HEK293T (cell line): Measurements from ENCODE around the gene TLE3.

ENCODE experiments used
- CTBP1 ChIP-seq: fragments of 450-650 bp; IDR thresholded peaks from 2 replicates; pipeline ENCODE4 v1.6.1; 2016; ENCODE audit warnings: borderline replicate concordance
- ELF4 ChIP-seq: fragments of 450-650 bp; IDR thresholded peaks from 2 replicates; pipeline ENCODE4 v1.6.1; 2017; ENCODE audit warnings: antibody characterized with exemption
- FOXA1 ChIP-seq: fragments of 450-650 bp; IDR thresholded peaks from 2 replicates; pipeline ENCODE4 v1.6.1; 2016; ENCODE audit warnings: mild to moderate bottlenecking
- FOXK2 ChIP-seq: fragments of 450-650 bp; IDR thresholded peaks from 2 replicates; pipeline ENCODE4 v1.6.1; 2016; ENCODE audit warnings: mild to moderate bottlenecking
- FOXM1 ChIP-seq: fragments of 450-650 bp; IDR thresholded peaks from 2 replicates; pipeline ENCODE4 v1.6.1; 2017; ENCODE audit warnings: mild to moderate bottlenecking, borderline replicate concordance
- HDGF ChIP-seq: fragments of 450-650 bp; IDR thresholded peaks from 2 replicates; pipeline ENCODE4 v1.6.1; 2017; ENCODE audit warnings: antibody characterized with exemption, borderline replicate concordance
- L3MBTL2 ChIP-seq: fragments of 450-650 bp; conservative IDR thresholded peaks from 2 replicates; pipeline ENCODE4 v1.6.1; 2016; ENCODE audit warnings: mild to moderate bottlenecking
- NFRKB ChIP-seq: fragments of 450-650 bp; IDR thresholded peaks from 2 replicates; pipeline ENCODE4 v1.6.1; 2016; ENCODE audit warnings: mild to moderate bottlenecking, moderate library complexity
- SP1 ChIP-seq: fragments of 450-650 bp; IDR thresholded peaks from 2 replicates; pipeline ENCODE4 v1.6.1; 2017

DNA sequence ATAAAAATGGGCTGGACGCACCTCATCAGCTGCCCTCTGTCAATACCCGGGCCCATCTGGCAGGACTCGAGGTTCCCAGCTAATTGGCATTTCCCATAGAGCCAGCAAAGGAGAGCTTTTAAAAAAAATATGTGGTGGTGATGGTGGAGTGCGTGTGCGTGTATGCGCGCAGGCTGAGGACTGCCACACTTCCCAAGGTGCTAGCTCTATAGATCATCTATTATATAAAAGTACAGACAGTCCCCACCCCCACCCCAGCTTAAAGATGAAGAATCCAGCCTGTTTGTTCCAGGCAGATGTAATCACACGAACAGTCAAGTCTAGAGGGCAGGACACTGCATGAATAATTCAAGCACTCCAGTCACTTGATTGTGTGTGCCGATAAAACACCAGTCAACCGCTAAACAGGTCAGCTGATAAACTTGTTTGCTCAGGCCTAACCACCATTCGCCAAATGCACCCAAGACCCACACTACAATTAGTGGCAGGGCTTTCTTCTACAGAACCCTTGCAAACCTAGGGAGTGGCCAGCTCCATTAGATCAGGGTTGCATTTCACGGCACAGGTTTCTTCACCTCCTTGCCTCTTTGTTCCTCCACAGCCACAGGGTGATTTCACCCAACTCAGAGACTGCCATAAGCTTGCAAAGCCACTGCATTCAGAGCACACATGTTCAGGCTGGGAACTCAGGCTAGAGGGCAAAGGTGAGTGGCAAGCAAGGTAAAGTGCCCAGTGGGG, 5.8 kb downstream of the TLE3 start:
- TF ChIP-seq FOXA1 = no peak
- TF ChIP-seq NFRKB = no peak
- TF ChIP-seq FOXK2 = no peak
- TF ChIP-seq SP1 = no peak
- no peak for TF ChIP-seq FOXM1
- TF ChIP-seq L3MBTL2 = no peak
- no peak for TF ChIP-seq CTBP1
- no peak for TF ChIP-seq ELF4
- no peak for TF ChIP-seq HDGF
